ENCODE data around the gene DCUN1D2. TPM values are rescaled to one million over a fixed set of nuclear protein-coding genes. Genes with fewer than 3 reads are reported as not detected.

DCUN1D2 gene
- total and polyA plus RNA-seq, 10 donors, result 6.3 to 33.1 (median 24.4) TPM

GRCh38 chr13:113479179-113479578 is 11.3 kb downstream of the DCUN1D2 start:
- H3K4me1 ChIP-seq, result peaks cover 0 to 18% (median 3%) of the 10 kb centered on the region in 6 donors
- no peak overlapping the region for H3K4me3 ChIP-seq
- intact Hi-C loops (cut with DNase I; ENCODE audit: low total_unique reads), result no loop called here
- H3K9me3 ChIP-seq, result peaks cover 0 to 5% (median 0%) of the 10 kb centered on the region in 8 donors
- WGBS, 5 donors, result 77 to 97% (median 83%) methylated on average over 4 of the region's 4 CpGs
- DNase-seq, result no peak
- H3K27ac ChIP-seq, result no peak overlapping the region
- no peaks in the 10 kb centered on the region for H3K27me3 ChIP-seq (replicated peaks in 1 of 7)
- peaks cover 0 to 88% (median 29%) of the 10 kb centered on the region in 6 donors for H3K36me3 ChIP-seq
- TF ChIP-seq POLR2AphosphoS5 (IDR thresholded peaks at IDR 0.05) (no peak), CTCF (IDR thresholded peaks at IDR 0.05 in 8 of 11, conservative IDR thresholded peaks at IDR 0.05 in 3 of 11) (no peak), POLR2A (IDR thresholded peaks at IDR 0.05) (no peak)

GRCh38 chr13:113477724-113478123 is 12.8 kb downstream of the DCUN1D2 start:
- TF ChIP-seq POLR2A (IDR thresholded peaks at IDR 0.05), result no peak
- no peak for TF ChIP-seq POLR2AphosphoS5 (IDR thresholded peaks at IDR 0.05)
- TF ChIP-seq CTCF (IDR thresholded peaks at IDR 0.05 in 8 of 11, conservative IDR thresholded peaks at IDR 0.05 in 3 of 11), result no peak

GRCh38 chr13:113476811-113477210 is 13.7 kb downstream of the DCUN1D2 start:
- peaks cover 0 to 5% (median 0%) of the 10 kb centered on the region in 8 donors for H3K9me3 ChIP-seq
- peaks cover 0 to 95% (median 28%) of the 10 kb centered on the region in 6 donors for H3K36me3 ChIP-seq
- H3K4me1 ChIP-seq, result peaks cover 0 to 23% (median 8%) of the 10 kb centered on the region in 6 donors
- H3K27ac ChIP-seq, result no peak overlapping the region
- DNase-seq, result no peak
- H3K4me3 ChIP-seq, result no peak overlapping the region
- WGBS, 5 donors, result 89 to 99% (median 97%) methylated on average over 7 of the region's 7 CpGs
- TF ChIP-seq POLR2AphosphoS5 (IDR thresholded peaks at IDR 0.05) (no peak), POLR2A (IDR thresholded peaks at IDR 0.05) (no peak), CTCF (IDR thresholded peaks at IDR 0.05 in 8 of 11, conservative IDR thresholded peaks at IDR 0.05 in 3 of 11) (no peak)
- intact Hi-C loops (cut with DNase I; ENCODE audit: low total_unique reads), result no loop called here
- H3K27me3 ChIP-seq (replicated peaks in 1 of 7), result no peaks in the 10 kb centered on the region

More at GRCh38 chr13:113477724-113478123, 12.8 kb downstream of the DCUN1D2 start:
- Histone ChIP-seq H3K4me1 (peaks cover 0 to 18% (median 5%) of the 10 kb centered on the region in 6 donors), H3K27ac (no peak overlapping the region), H3K36me3 (peaks cover 0 to 88% (median 27%) of the 10 kb centered on the region in 6 donors), H3K9me3 (peaks cover 0 to 5% (median 0%) of the 10 kb centered on the region in 8 donors), H3K4me3 (no peak overlapping the region), H3K27me3 (replicated peaks in 1 of 7) (no peaks in the 10 kb centered on the region)
- intact Hi-C loops (cut with DNase I; ENCODE audit: low total_unique reads), result no loop called here
- no peak for DNase-seq
- 95 to 100% (median 96%) methylated on average over 3 of the region's 3 CpGs for WGBS, 5 donors

GRCh38 chr13:113475911-113476310 is 14.6 kb downstream of the DCUN1D2 start:
- H3K27me3 ChIP-seq (replicated peaks in 1 of 7), result no peaks in the 10 kb centered on the region
- H3K27ac ChIP-seq, result no peak overlapping the region
- 94 to 99% (median 96%) methylated on average over 12 of the region's 12 CpGs for whole genome bisulfite sequencing, 5 donors
- H3K4me3 ChIP-seq, result no peak overlapping the region
- H3K4me1 ChIP-seq, result peaks cover 0 to 25% (median 8%) of the 10 kb centered on the region in 6 donors
- intact Hi-C loops (cut with DNase I; ENCODE audit: low total_unique reads), result no loop called here
- no peak for DNase-seq
- peaks cover 0 to 95% (median 30%) of the 10 kb centered on the region in 6 donors for H3K36me3 ChIP-seq
- H3K9me3 ChIP-seq, result peaks cover 0 to 5% (median 0%) of the 10 kb centered on the region in 8 donors
- TF ChIP-seq CTCF (IDR thresholded peaks at IDR 0.05 in 8 of 11, conservative IDR thresholded peaks at IDR 0.05 in 3 of 11) (no peak), POLR2A (IDR thresholded peaks at IDR 0.05) (no peak), POLR2AphosphoS5 (IDR thresholded peaks at IDR 0.05) (no peak)

Measured in spleen (tissue), 11 donors.